Neural cell (in vitro differentiated cells): ENCODE data around the gene TMEM232. TPM values are rescaled to one million over a fixed set of nuclear protein-coding genes. Genes with fewer than 3 reads are reported as not detected.
"Not testable (repeated sequence)": the region's sequence is repeated elsewhere in the genome, so short reads cannot be mapped to it uniquely, and the experiment has no call there.

Experiments
- H2AFZ ChIP-seq: fragments of 200-600, 300-800 bp; sonication (generic), shearing (Covaris generic); 2 replicates; pipeline ENCODE4 v1.6.0; 2014; ENCODE audit warnings: low read depth, mild to moderate bottlenecking, antibody characterized with exemption, low read length, moderate library complexity
- H3F3A ChIP-seq: fragments of 200-600 bp; shearing (Covaris generic); 2 replicates; pipeline ENCODE4 v1.6.1; 2016; ENCODE audit warnings: mild to moderate bottlenecking, moderate library complexity, mixed read lengths, antibody characterized with exemption, low read length; ENCODE audit not compliant: insufficient read depth, poor library complexity, severe bottlenecking
- H3K27ac ChIP-seq: fragments of 200-600, 300-800 bp; sonication (generic), shearing (Covaris generic); 2 replicates; pipeline ENCODE4 v1.5.1; 2014; ENCODE audit warnings: mild to moderate bottlenecking, low read length, moderate library complexity
- H3K27me3 ChIP-seq: fragments of 300-800, 200-600 bp; sonication (generic), shearing (Covaris generic); 2 replicates; pipeline ENCODE4 v1.6.0; 2014; ENCODE audit warnings: mild to moderate bottlenecking, low read depth, low read length, moderate library complexity; ENCODE audit not compliant: insufficient read depth
- H3K36me3 ChIP-seq: fragments of 300-800, 200-600 bp; sonication (generic), shearing (Covaris generic); 2 replicates; pipeline ENCODE4 v1.5.1; 2014; ENCODE audit warnings: mild to moderate bottlenecking, antibody characterized with exemption, low read length, moderate library complexity; ENCODE audit not compliant: insufficient read depth
- H3K4me2 ChIP-seq: fragments of 300-800, 200-600 bp; sonication (generic), shearing (Covaris generic); 2 replicates; pipeline ENCODE4 v1.6.0; 2014; ENCODE audit warnings: mild to moderate bottlenecking, low read length
- H3K4me3 ChIP-seq: fragments of 300-800, 200-600 bp; sonication (generic), shearing (Covaris generic); 2 replicates; pipeline ENCODE4 v1.5.1; 2014; ENCODE audit warnings: mild to moderate bottlenecking, low read length, moderate library complexity
- H3K79me2 ChIP-seq: fragments of 200-600 bp; shearing (Covaris generic); replicated peaks from 2 replicates; pipeline ENCODE4 v1.6.0; 2014; ENCODE audit warnings: mild to moderate bottlenecking, low read length, moderate library complexity; ENCODE audit not compliant: insufficient read depth
- H3K9ac ChIP-seq: fragments of 300-800, 200-600 bp; sonication (generic), shearing (Covaris generic); 2 replicates; pipeline ENCODE4 v1.6.1; 2016; ENCODE audit warnings: mild to moderate bottlenecking, low read length, mixed read lengths
- H3K9me2 ChIP-seq: fragments of 200-600 bp; shearing (Covaris generic); 2 replicates; pipeline ENCODE4 v1.6.1; 2016; ENCODE audit warnings: mild to moderate bottlenecking, low read length, mixed read lengths; ENCODE audit not compliant: insufficient read depth
- H3K9me3 ChIP-seq: fragments of 200-600, 300-800 bp; sonication (generic), shearing (Covaris generic); 2 replicates; pipeline ENCODE4 v1.6.1; 2016; ENCODE audit warnings: mild to moderate bottlenecking, mixed run types, low read length, moderate library complexity, mixed read lengths
- H4K20me1 ChIP-seq: fragments of 200-600 bp; shearing (Covaris generic); 2 replicates; pipeline ENCODE4 v1.6.1; 2016; ENCODE audit warnings: mild to moderate bottlenecking, mixed run types; ENCODE audit not compliant: insufficient read depth
- EP300 ChIP-seq: fragments of 450-650 bp; conservative IDR thresholded peaks from 2 replicates; pipeline ENCODE4 v1.6.1; 2014; ENCODE audit warnings: antibody characterized with exemption, mild to moderate bottlenecking, moderate library complexity; ENCODE audit not compliant: poor library complexity, severe bottlenecking
- EZH2 ChIP-seq: fragments of 200-600, 300-800 bp; shearing (Covaris generic), sonication (generic); IDR thresholded peaks from 2 replicates; pipeline ENCODE4 v1.6.1; 2014; ENCODE audit warnings: antibody characterized with exemption, low read length, borderline replicate concordance, mild to moderate bottlenecking; ENCODE audit not compliant: insufficient read depth, poor library complexity, severe bottlenecking
- MXI1 ChIP-seq: fragments of 450-650 bp; conservative IDR thresholded peaks from 2 replicates; pipeline ENCODE4 v1.6.1; 2014; ENCODE audit warnings: antibody characterized with exemption, mild to moderate bottlenecking; ENCODE audit not compliant: poor library complexity, severe bottlenecking
- POLR2AphosphoS5 ChIP-seq: IDR thresholded peaks from 2 replicates; pipeline ENCODE4 v1.6.1; 2012
- RAD21 ChIP-seq: fragments of 450-650 bp; conservative IDR thresholded peaks from 2 replicates; pipeline ENCODE4 v1.6.1; 2014; ENCODE audit warnings: antibody characterized with exemption, mild to moderate bottlenecking, moderate library complexity
- SMC3 ChIP-seq: fragments of 450-650 bp; conservative IDR thresholded peaks from 2 replicates; pipeline ENCODE4 v1.6.1; 2014; ENCODE audit warnings: antibody characterized with exemption, mild to moderate bottlenecking, moderate library complexity; ENCODE audit not compliant: poor library complexity
- TAF1 ChIP-seq: IDR thresholded peaks from 2 replicates; pipeline ENCODE4 v1.6.1; 2012; ENCODE audit warnings: low read depth
- polyA plus RNA-seq: library from polyadenylated mRNA; depleted of rRNA; stranded (reverse); fragments of >200 nt; gene quantifications from 2 replicates; pipeline ENCODE4 v1.2.3, GENCODE V29; 2014
- TF ChIP-seq, protein P1 (sequence below): fragments of 450-650 bp; IDR thresholded peaks from 2 replicates; pipeline ENCODE4 v1.5.1; 2014; ENCODE audit warnings: antibody characterized with exemption, mild to moderate bottlenecking, moderate library complexity; ENCODE audit not compliant: poor library complexity, severe bottlenecking
- TF ChIP-seq, protein P2 (sequence below): IDR thresholded peaks from 2 replicates; pipeline ENCODE4 v1.6.1; 2012; ENCODE audit warnings: borderline replicate concordance

The TMEM232 gene
- polyA plus RNA-seq, 1 donor from 2014 or later = 7.4 TPM

DNA sequence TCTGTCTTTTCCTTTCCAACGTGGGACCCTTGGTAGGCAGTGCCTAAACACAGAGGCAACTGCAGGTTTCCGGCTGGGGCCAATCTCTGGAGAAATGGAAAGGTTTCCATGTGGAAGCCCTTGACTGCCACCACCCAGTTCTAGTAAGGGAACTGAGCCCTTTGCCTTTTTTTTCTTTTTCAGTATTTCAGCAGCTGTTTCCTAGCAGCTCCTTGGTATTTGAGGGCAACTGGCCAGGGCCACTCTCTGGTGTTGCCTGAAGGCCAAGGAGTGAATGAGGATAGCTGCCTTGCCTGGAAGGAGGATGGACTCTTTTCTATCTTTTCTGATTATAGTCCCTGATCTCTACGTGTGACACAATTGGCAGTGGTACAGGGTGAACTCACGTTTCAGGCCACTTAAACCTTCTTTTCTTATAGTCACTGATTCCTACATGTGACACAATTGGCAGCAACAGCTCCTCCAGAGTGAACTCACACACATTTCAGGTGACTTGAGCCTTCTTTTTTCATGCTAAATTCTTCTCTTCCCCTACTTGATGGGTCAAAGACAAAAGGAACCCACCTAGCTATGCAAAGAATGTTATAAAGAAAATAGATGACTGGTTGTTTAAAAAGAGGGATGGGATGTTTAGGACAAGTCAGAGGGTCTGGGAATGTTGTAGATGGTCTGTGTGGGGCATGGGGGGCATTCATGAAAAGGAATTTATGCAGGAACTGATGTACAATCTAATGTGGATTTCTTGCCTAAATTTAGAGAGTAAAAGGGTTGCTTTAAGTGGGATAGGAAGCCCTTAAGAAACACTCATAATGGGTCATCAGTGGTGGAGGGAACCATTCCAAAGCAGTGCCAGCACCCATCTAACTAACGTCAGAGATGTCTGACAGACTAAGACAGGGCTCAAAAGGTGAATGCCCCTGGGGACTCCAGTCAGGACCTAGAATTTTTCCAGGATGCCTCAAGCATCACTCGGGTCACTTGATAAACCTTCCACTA, 190.1 kb downstream of the TMEM232 start:
- Histone ChIP-seq H3K9ac (no peak overlapping the region), H3F3A (no peaks in the 10 kb centered on the region), H3K36me3 (no peaks in the 10 kb centered on the region), H3K4me2 (no peak overlapping the region), H3K27me3 (no peaks in the 10 kb centered on the region), H3K27ac (no peak overlapping the region), H2AFZ (no peak overlapping the region), H3K79me2 (no peaks in the 10 kb centered on the region), H3K4me3 (no peak overlapping the region), H3K9me2 (no peaks in the 10 kb centered on the region), H3K9me3 (no peaks in the 10 kb centered on the region), H4K20me1 (no peaks in the 10 kb centered on the region)
- no peak for TF ChIP-seq SMC3
- TF ChIP-seq MXI1 = no peak
- no peak for TF ChIP-seq POLR2AphosphoS5
- no peak for TF ChIP-seq TAF1
- TF ChIP-seq, protein P1, sequence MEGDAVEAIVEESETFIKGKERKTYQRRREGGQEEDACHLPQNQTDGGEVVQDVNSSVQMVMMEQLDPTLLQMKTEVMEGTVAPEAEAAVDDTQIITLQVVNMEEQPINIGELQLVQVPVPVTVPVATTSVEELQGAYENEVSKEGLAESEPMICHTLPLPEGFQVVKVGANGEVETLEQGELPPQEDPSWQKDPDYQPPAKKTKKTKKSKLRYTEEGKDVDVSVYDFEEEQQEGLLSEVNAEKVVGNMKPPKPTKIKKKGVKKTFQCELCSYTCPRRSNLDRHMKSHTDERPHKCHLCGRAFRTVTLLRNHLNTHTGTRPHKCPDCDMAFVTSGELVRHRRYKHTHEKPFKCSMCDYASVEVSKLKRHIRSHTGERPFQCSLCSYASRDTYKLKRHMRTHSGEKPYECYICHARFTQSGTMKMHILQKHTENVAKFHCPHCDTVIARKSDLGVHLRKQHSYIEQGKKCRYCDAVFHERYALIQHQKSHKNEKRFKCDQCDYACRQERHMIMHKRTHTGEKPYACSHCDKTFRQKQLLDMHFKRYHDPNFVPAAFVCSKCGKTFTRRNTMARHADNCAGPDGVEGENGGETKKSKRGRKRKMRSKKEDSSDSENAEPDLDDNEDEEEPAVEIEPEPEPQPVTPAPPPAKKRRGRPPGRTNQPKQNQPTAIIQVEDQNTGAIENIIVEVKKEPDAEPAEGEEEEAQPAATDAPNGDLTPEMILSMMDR = no peak
- TF ChIP-seq EZH2 = no peak
- TF ChIP-seq RAD21 = no peak
- no peak for TF ChIP-seq EP300
- TF ChIP-seq, protein P2, sequence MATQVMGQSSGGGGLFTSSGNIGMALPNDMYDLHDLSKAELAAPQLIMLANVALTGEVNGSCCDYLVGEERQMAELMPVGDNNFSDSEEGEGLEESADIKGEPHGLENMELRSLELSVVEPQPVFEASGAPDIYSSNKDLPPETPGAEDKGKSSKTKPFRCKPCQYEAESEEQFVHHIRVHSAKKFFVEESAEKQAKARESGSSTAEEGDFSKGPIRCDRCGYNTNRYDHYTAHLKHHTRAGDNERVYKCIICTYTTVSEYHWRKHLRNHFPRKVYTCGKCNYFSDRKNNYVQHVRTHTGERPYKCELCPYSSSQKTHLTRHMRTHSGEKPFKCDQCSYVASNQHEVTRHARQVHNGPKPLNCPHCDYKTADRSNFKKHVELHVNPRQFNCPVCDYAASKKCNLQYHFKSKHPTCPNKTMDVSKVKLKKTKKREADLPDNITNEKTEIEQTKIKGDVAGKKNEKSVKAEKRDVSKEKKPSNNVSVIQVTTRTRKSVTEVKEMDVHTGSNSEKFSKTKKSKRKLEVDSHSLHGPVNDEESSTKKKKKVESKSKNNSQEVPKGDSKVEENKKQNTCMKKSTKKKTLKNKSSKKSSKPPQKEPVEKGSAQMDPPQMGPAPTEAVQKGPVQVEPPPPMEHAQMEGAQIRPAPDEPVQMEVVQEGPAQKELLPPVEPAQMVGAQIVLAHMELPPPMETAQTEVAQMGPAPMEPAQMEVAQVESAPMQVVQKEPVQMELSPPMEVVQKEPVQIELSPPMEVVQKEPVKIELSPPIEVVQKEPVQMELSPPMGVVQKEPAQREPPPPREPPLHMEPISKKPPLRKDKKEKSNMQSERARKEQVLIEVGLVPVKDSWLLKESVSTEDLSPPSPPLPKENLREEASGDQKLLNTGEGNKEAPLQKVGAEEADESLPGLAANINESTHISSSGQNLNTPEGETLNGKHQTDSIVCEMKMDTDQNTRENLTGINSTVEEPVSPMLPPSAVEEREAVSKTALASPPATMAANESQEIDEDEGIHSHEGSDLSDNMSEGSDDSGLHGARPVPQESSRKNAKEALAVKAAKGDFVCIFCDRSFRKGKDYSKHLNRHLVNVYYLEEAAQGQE = no peak

DNA sequence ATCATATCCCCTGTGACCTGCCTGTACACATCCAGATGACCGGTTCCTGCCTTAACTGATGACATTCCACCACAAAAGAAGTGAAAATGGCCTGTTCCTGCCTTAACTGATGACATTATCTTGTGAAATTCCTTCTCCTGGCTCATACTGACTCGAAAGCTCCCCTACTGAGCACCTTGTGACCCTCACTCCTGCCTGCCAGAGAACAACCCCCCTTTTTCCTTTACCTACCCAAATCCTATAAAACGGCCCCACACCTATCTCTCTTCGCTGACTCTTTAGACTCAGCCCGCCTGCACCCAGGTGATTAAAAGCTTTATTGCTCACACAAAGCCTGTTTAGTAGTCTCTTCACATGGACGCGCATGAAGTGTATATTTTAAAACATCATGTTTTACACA, 191.3 kb downstream of the TMEM232 start:
- H2AFZ ChIP-seq, H3K79me2 ChIP-seq, H3F3A ChIP-seq, H3K9me3 ChIP-seq, H4K20me1 ChIP-seq, H3K27ac ChIP-seq, H3K4me2 ChIP-seq, H3K36me3 ChIP-seq, H3K4me3 ChIP-seq, H3K9me2 ChIP-seq, H3K27me3 ChIP-seq, H3K9ac ChIP-seq: not testable (repeated sequence)
